Lower lobe of right lung (tissue), 2 donors: Measurements from ENCODE around the gene PIERCE2. TPM values are rescaled to one million over a fixed set of nuclear protein-coding genes. Genes with fewer than 3 reads are reported as not detected.

Experiments used
- ATAC-seq, 2 donors: fragments of 200-7000 bp; cut with Tn5 transposase; one replicate each; pipeline ENCODE4 v1.9.1; 2020 to 2022; ENCODE audit warnings: mild to moderate bottlenecking in 2 of 2, moderate library complexity in 2 of 2
- DNase-seq: peaks from one replicate; pipeline ENCODE4 v3.0.0-alpha.2; 2020
- H3K27ac ChIP-seq: fragments of 200-600 bp; one replicate; pipeline ENCODE4 v1.8.0; 2022
- H3K27me3 ChIP-seq: fragments of 200-600 bp; one replicate; pipeline ENCODE4 v1.8.0; 2022; ENCODE audit warnings: low read depth
- H3K36me3 ChIP-seq: fragments of 200-600 bp; one replicate; pipeline ENCODE4 v1.8.0; 2022; ENCODE audit warnings: mild to moderate bottlenecking
- H3K4me1 ChIP-seq: fragments of 200-600 bp; one replicate; pipeline ENCODE4 v1.8.0; 2022
- H3K4me3 ChIP-seq: fragments of 200-600 bp; one replicate; pipeline ENCODE4 v1.8.0; 2022; ENCODE audit warnings: mild to moderate bottlenecking
- H3K9me3 ChIP-seq: fragments of 200-600 bp; one replicate; pipeline ENCODE4 v1.8.0; 2022
- intact Hi-C: fragments of 100-400 bp; cut with DNase I; formaldehyde crosslinking; loops from one replicate; pipeline ENCODE4 v1.11.0; 2022
- total RNA-seq: library from RNA; stranded (reverse); fragmentation: NEBNext Ultra II Directional; extraction: Animal tissue kit (Norgen Biotek cat#: 25700); gene quantifications from one replicate; pipeline ENCODE4 v1.2.1, GENCODE V29; 2021
- TF ChIP-seq, protein P1 (sequence below): fragments of 200-600 bp; IDR thresholded peaks from one replicate; pipeline ENCODE4 v1.8.0; 2022; ENCODE audit warnings: antibody characterized with exemption, mild to moderate bottlenecking
- donor health status: DM: no; HTN: yes; CAD: no; lungs with severe emphysema.

PIERCE2 gene
- total RNA-seq, 1 donor from 2014 or later = 2.7 TPM

DNA sequence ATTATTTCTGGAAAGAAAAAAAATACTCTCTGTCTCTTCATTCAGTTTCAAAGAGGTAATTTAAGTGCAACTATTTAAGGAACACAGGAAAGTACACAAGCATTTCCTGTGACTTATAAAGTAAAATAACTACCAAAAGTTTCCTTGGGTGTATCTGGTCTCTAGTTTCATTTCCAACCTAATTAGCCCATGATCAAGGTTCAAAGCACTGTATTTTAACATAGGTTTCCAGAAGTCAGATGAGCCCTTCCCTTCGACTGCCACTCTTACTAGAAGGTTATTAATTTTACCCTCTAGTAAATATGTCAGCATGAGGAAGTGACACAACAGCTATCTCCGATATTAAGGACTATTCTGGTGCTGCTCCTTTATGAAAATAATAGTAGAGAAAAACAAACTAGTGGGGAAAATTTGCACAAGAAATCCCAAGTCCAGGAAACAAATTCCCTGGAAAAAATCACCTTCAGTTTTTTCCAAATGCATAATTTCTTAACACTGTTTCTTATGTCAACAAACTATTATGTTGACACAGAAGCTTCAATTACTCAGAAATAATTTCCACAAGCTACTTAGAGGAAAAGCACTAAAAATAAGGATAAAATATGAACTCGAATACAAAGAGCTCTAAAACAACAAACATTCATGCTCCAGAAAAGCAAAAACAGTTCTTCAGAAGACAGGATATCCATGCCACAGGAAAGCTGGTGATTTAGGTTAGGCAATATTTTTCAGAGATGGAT lies 35.4 kb upstream of the PIERCE2 start:
- H3K9me3 ChIP-seq = no peaks in the 10 kb centered on the region
- intact Hi-C loops = no loop called here
- no peak for ATAC-seq
- no peaks in the 10 kb centered on the region for H3K4me1 ChIP-seq
- H3K36me3 ChIP-seq = peaks cover 87% of the 10 kb centered on the region
- no peak overlapping the region for H3K4me3 ChIP-seq
- TF ChIP-seq, protein P1, sequence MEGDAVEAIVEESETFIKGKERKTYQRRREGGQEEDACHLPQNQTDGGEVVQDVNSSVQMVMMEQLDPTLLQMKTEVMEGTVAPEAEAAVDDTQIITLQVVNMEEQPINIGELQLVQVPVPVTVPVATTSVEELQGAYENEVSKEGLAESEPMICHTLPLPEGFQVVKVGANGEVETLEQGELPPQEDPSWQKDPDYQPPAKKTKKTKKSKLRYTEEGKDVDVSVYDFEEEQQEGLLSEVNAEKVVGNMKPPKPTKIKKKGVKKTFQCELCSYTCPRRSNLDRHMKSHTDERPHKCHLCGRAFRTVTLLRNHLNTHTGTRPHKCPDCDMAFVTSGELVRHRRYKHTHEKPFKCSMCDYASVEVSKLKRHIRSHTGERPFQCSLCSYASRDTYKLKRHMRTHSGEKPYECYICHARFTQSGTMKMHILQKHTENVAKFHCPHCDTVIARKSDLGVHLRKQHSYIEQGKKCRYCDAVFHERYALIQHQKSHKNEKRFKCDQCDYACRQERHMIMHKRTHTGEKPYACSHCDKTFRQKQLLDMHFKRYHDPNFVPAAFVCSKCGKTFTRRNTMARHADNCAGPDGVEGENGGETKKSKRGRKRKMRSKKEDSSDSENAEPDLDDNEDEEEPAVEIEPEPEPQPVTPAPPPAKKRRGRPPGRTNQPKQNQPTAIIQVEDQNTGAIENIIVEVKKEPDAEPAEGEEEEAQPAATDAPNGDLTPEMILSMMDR = no peak
- no peak overlapping the region for H3K27ac ChIP-seq
- DNase-seq = no peak
- no peaks in the 10 kb centered on the region for H3K27me3 ChIP-seq

DNA sequence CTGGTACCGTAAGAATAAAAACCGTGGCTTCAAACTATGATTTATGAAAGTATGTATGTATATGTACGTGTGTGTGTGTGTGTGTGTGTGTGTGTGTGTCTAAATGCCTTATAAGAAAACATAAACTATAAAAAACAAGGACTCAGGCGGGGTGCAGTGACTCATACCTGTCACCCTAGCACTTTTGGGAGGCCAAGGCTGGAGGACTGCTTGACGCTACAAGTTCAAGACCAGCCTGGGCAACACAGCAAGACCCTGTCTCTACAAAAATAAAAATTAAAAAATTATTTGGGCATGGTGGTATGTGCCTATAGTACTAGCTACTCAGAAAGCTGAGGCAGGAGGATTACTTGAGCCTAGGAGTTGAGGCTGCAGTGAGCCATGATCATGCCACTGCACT lies 29.2 kb upstream of the PIERCE2 start:
- H3K4me1 ChIP-seq = no peaks in the 10 kb centered on the region
- H3K27ac ChIP-seq = no peak overlapping the region
- intact Hi-C loops = no loop called here
- no peaks in the 10 kb centered on the region for H3K27me3 ChIP-seq
- no peak for DNase-seq
- TF ChIP-seq, protein P1 = no peak
- no peaks in the 10 kb centered on the region for H3K9me3 ChIP-seq
- H3K36me3 ChIP-seq = peaks cover 75% of the 10 kb centered on the region
- no peak for ATAC-seq
- no peak overlapping the region for H3K4me3 ChIP-seq

DNA sequence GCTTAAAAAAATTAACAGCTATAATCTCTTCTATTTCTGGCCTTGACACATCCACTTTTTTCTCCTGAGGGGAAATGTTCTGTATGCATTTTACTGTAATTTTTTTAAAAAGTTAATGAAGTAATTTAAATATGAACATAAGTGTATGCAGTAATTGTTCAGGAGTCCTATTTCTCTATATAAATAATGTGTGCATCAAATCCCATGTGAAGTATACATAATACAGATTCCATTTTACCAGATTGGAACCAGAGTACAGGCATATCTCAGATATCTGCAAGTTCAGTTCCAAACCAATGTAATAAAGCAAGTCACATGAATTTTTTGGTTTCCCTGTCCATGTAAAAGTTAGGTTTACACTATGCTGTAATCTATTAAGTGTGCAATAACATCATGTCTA lies 26.7 kb upstream of the PIERCE2 start:
- Histone ChIP-seq H3K27me3 (no peaks in the 10 kb centered on the region), H3K9me3 (no peaks in the 10 kb centered on the region), H3K36me3 (peaks cover 74% of the 10 kb centered on the region), H3K4me3 (no peak overlapping the region), H3K27ac (no peak overlapping the region), H3K4me1 (no peaks in the 10 kb centered on the region)
- ATAC-seq = no peak
- intact Hi-C loops = no loop called here
- TF ChIP-seq, protein P1 = no peak
- no peak for DNase-seq

DNA sequence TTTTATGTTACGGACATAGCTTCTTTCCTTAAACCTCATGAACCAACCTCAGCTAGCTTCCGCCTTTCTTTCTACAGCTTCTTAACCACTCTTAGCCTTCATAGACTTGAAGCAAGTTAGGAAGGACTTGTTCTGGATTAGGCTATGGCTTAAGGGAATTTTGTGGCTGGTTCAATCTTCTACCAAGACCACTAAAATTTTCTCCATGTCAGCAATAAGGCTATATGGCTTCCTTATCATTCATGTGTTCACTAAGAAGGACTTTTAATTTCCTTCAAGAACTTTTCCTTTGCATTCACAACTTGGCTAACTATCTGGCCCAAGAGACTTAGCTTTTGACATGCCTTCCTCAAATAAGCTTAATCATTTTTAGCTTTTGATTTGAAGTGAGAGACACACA lies 24.6 kb upstream of the PIERCE2 start:
- TF ChIP-seq, protein P1 = no peak
- no peak overlapping the region for H3K27ac ChIP-seq
- intact Hi-C loops = no loop called here
- H3K4me3 ChIP-seq = no peak overlapping the region
- H3K4me1 ChIP-seq = no peaks in the 10 kb centered on the region
- H3K27me3 ChIP-seq = no peaks in the 10 kb centered on the region
- H3K9me3 ChIP-seq = no peaks in the 10 kb centered on the region
- DNase-seq (no peak), ATAC-seq (no peak)
- peaks cover 70% of the 10 kb centered on the region for H3K36me3 ChIP-seq

DNA sequence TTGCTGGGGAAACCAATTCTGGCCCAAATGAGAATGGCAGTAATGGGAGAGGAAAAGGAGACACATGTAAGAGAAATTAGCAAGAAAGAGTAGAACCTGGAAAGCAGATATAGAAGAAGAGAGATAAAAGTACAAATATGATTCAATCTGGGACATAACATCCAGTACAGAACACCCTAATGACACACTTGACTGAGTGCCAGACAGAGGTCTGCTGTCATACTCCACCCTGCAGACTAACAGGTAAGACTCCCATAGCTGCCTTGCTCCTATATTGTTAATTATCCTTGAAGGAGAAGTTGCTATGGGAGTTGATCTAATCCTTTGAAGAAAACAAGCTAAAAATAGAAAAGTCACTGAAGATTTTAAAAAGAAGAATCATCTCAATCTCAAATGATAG lies 21.3 kb upstream of the PIERCE2 start:
- Histone ChIP-seq H3K36me3 (peaks cover 55% of the 10 kb centered on the region), H3K4me1 (no peaks in the 10 kb centered on the region)
- no peak for ATAC-seq

More for the DNA sequence above, 21.3 kb upstream of the PIERCE2 start:
- intact Hi-C loops = no loop called here
- H3K27me3 ChIP-seq = no peaks in the 10 kb centered on the region
- DNase-seq = no peak
- TF ChIP-seq, protein P1 = no peak
- H3K4me3 ChIP-seq = no peak overlapping the region
- no peaks in the 10 kb centered on the region for H3K9me3 ChIP-seq
- no peak overlapping the region for H3K27ac ChIP-seq
